HG02623 (cell line): Measurements from ENCODE around the gene DLG2.

Experiments
- ATAC-seq: cut with Tn5 transposase; IDR thresholded peaks from one replicate; pipeline ENCODE4 v1.9.1; 2021; ENCODE audit warnings: moderate library complexity; ENCODE audit not compliant: unreplicated experiment

The DLG2 gene

GRCh38 chr11:84612645-84613044 is 1014.5 kb downstream of the DLG2 start:
- no peak for ATAC-seq

- no peak for ATAC-seq
Measured at GRCh38 chr11:84608837-84609196, 1018.3 kb downstream of the DLG2 start.

- ATAC-seq = no peak
Measured at GRCh38 chr11:84607975-84608836, 1018.9 kb downstream of the DLG2 start.

- no peak for ATAC-seq
Measured at GRCh38 chr11:84594602-84595001, 1032.5 kb downstream of the DLG2 start.

- no peak for ATAC-seq
Measured at GRCh38 chr11:84590106-84590505, 1037.0 kb downstream of the DLG2 start.

GRCh38 chr11:84588131-84588829 is 1038.9 kb downstream of the DLG2 start:
- ATAC-seq = no peak

- no peak for ATAC-seq
Measured at GRCh38 chr11:84583106-84583505, 1044.0 kb downstream of the DLG2 start.

GRCh38 chr11:84581083-84581482 is 1046.1 kb downstream of the DLG2 start:
- ATAC-seq = no peak

- ATAC-seq = no peak
Measured at GRCh38 chr11:84580428-84580827, 1046.7 kb downstream of the DLG2 start.

- ATAC-seq = no peak
Measured at GRCh38 chr11:84573868-84574267, 1053.3 kb downstream of the DLG2 start.

- ATAC-seq = no peak
Measured at GRCh38 chr11:84566671-84567070, 1060.5 kb downstream of the DLG2 start.

- no peak for ATAC-seq
Measured at GRCh38 chr11:84564867-84565184, 1062.3 kb downstream of the DLG2 start.

- peak; percentile 82 for ATAC-seq
Measured at GRCh38 chr11:84564180-84564866, 1062.8 kb downstream of the DLG2 start.

GRCh38 chr11:84563356-84563755 is 1063.8 kb downstream of the DLG2 start:
- no peak for ATAC-seq

GRCh38 chr11:84560206-84560605 is 1066.9 kb downstream of the DLG2 start:
- no peak for ATAC-seq

- peak; percentile 99 for ATAC-seq
Measured at GRCh38 chr11:84558085-84558905, 1068.8 kb downstream of the DLG2 start.

GRCh38 chr11:84552791-84553190 is 1074.4 kb downstream of the DLG2 start:
- ATAC-seq = no peak

GRCh38 chr11:84549217-84549616 is 1077.9 kb downstream of the DLG2 start:
- peak; percentile 97 for ATAC-seq

GRCh38 chr11:84544566-84544965 is 1082.6 kb downstream of the DLG2 start:
- no peak for ATAC-seq

- no peak for ATAC-seq
Measured at GRCh38 chr11:84543367-84544159, 1083.6 kb downstream of the DLG2 start.
